Measurements from ENCODE around the gene MAZ. TPM values are rescaled to one million over a fixed set of nuclear protein-coding genes. Genes with fewer than 3 reads are reported as not detected.
"Not testable (repeated sequence)": the region's sequence is repeated elsewhere in the genome, so short reads cannot be mapped to it uniquely, and the experiment has no call there.

MAZ gene
- total RNA-seq, 1 experiment from 2014 or later = 509 TPM

GRCh38 chr16:29820730-29821642 lies 14.7 kb downstream of the MAZ start:
- no peak for DNase-seq
- no peak overlapping the region for H3K4me3 ChIP-seq (ENCODE audit: insufficient read depth, low read depth, low read length)
- H3K27me3 ChIP-seq (ENCODE audit: control insufficient read depth, insufficient read depth, low read length) = no peaks in the 10 kb centered on the region
- H3K36me3 ChIP-seq (replicated peaks; ENCODE audit: control insufficient read depth, insufficient read depth, low read length) = peaks cover 15% of the 10 kb centered on the region

- H3K27me3 ChIP-seq (ENCODE audit: control insufficient read depth, insufficient read depth, low read length) = no peaks in the 10 kb centered on the region
- H3K36me3 ChIP-seq (replicated peaks; ENCODE audit: control insufficient read depth, insufficient read depth, low read length) = peaks cover 15% of the 10 kb centered on the region
- H3K4me3 ChIP-seq (ENCODE audit: insufficient read depth, low read depth, low read length) = no peak overlapping the region
- no peak for DNase-seq
Observed at GRCh38 chr16:29821643-29822115, 15.3 kb downstream of the MAZ start.

- Histone ChIP-seq H3K27me3 (ENCODE audit: control insufficient read depth, insufficient read depth, low read length) (no peaks in the 10 kb centered on the region), H3K36me3 (replicated peaks; ENCODE audit: control insufficient read depth, insufficient read depth, low read length) (peaks cover 5% of the 10 kb centered on the region), H3K4me3 (ENCODE audit: insufficient read depth, low read depth, low read length) (no peak overlapping the region)
- no peak for DNase-seq
Observed at GRCh38 chr16:29824589-29825144, 18.3 kb downstream of the MAZ start.

- Histone ChIP-seq H3K27me3 (ENCODE audit: control insufficient read depth, insufficient read depth, low read length) (no peaks in the 10 kb centered on the region), H3K4me3 (ENCODE audit: insufficient read depth, low read depth, low read length) (no peak overlapping the region), H3K36me3 (replicated peaks; ENCODE audit: control insufficient read depth, insufficient read depth, low read length) (no peaks in the 10 kb centered on the region)
- no peak for DNase-seq
Observed at GRCh38 chr16:29825145-29826044, 19.1 kb downstream of the MAZ start.

- Histone ChIP-seq H3K36me3 (replicated peaks; ENCODE audit: control insufficient read depth, insufficient read depth, low read length) (no peaks in the 10 kb centered on the region), H3K4me3 (ENCODE audit: insufficient read depth, low read depth, low read length) (no peak overlapping the region), H3K27me3 (ENCODE audit: control insufficient read depth, insufficient read depth, low read length) (no peaks in the 10 kb centered on the region)
- no peak for DNase-seq
Observed at GRCh38 chr16:29826342-29826695, 20.0 kb downstream of the MAZ start.

- H3K36me3 ChIP-seq (replicated peaks; ENCODE audit: control insufficient read depth, insufficient read depth, low read length) = no peaks in the 10 kb centered on the region
- H3K27me3 ChIP-seq (ENCODE audit: control insufficient read depth, insufficient read depth, low read length) = no peaks in the 10 kb centered on the region
- DNase-seq = no peak
- H3K4me3 ChIP-seq (ENCODE audit: insufficient read depth, low read depth, low read length) = no peak overlapping the region
Observed at GRCh38 chr16:29830774-29831173, 24.4 kb downstream of the MAZ start.

- Histone ChIP-seq H3K36me3 (replicated peaks; ENCODE audit: control insufficient read depth, insufficient read depth, low read length) (no peaks in the 10 kb centered on the region), H3K4me3 (ENCODE audit: insufficient read depth, low read depth, low read length) (no peak overlapping the region), H3K27me3 (ENCODE audit: control insufficient read depth, insufficient read depth, low read length) (no peaks in the 10 kb centered on the region)
- DNase-seq = no peak
Observed at GRCh38 chr16:29831490-29831889, 25.2 kb downstream of the MAZ start.

- not testable (repeated sequence) for DNase-seq; H3K4me3 ChIP-seq (ENCODE audit: insufficient read depth, low read depth, low read length); H3K36me3 ChIP-seq (replicated peaks; ENCODE audit: control insufficient read depth, insufficient read depth, low read length); H3K27me3 ChIP-seq (ENCODE audit: control insufficient read depth, insufficient read depth, low read length)
Observed at GRCh38 chr16:29833219-29833618, 26.9 kb downstream of the MAZ start.

GRCh38 chr16:29834079-29834478 lies 27.8 kb downstream of the MAZ start:
- DNase-seq = no peak
- Histone ChIP-seq H3K27me3 (ENCODE audit: control insufficient read depth, insufficient read depth, low read length) (no peaks in the 10 kb centered on the region), H3K4me3 (ENCODE audit: insufficient read depth, low read depth, low read length) (no peak overlapping the region), H3K36me3 (replicated peaks; ENCODE audit: control insufficient read depth, insufficient read depth, low read length) (no peaks in the 10 kb centered on the region)

- no peak for DNase-seq
- H3K36me3 ChIP-seq (replicated peaks; ENCODE audit: control insufficient read depth, insufficient read depth, low read length) = no peaks in the 10 kb centered on the region
- no peaks in the 10 kb centered on the region for H3K27me3 ChIP-seq (ENCODE audit: control insufficient read depth, insufficient read depth, low read length)
- H3K4me3 ChIP-seq (ENCODE audit: insufficient read depth, low read depth, low read length) = no peak overlapping the region
Observed at GRCh38 chr16:29835926-29836325, 29.6 kb downstream of the MAZ start.

- H3K36me3 ChIP-seq (replicated peaks; ENCODE audit: control insufficient read depth, insufficient read depth, low read length) = no peaks in the 10 kb centered on the region
- peak; percentile 36 for DNase-seq
- no peak overlapping the region for H3K4me3 ChIP-seq (ENCODE audit: insufficient read depth, low read depth, low read length)
- no peaks in the 10 kb centered on the region for H3K27me3 ChIP-seq (ENCODE audit: control insufficient read depth, insufficient read depth, low read length)
Observed at GRCh38 chr16:29836623-29837022, 30.3 kb downstream of the MAZ start.

GRCh38 chr16:29837841-29838240 lies 31.5 kb downstream of the MAZ start:
- H3K27me3 ChIP-seq (ENCODE audit: control insufficient read depth, insufficient read depth, low read length) = no peaks in the 10 kb centered on the region
- no peaks in the 10 kb centered on the region; the same call in 1 of the 2 replicates for H3K36me3 ChIP-seq (replicated peaks; ENCODE audit: control insufficient read depth, insufficient read depth, low read length)
- H3K4me3 ChIP-seq (ENCODE audit: insufficient read depth, low read depth, low read length) = no peak overlapping the region
- no peak for DNase-seq

GRCh38 chr16:29839822-29840221 lies 33.5 kb downstream of the MAZ start:
- DNase-seq = peak; percentile 36
- Histone ChIP-seq H3K27me3 (ENCODE audit: control insufficient read depth, insufficient read depth, low read length) (no peaks in the 10 kb centered on the region), H3K4me3 (ENCODE audit: insufficient read depth, low read depth, low read length) (no peak overlapping the region), H3K36me3 (replicated peaks; ENCODE audit: control insufficient read depth, insufficient read depth, low read length) (no peaks in the 10 kb centered on the region; the same call in 1 of the 2 replicates)

GRCh38 chr16:29840240-29840639 lies 33.9 kb downstream of the MAZ start:
- no peak for DNase-seq
- H3K27me3 ChIP-seq (ENCODE audit: control insufficient read depth, insufficient read depth, low read length) = no peaks in the 10 kb centered on the region
- no peak overlapping the region for H3K4me3 ChIP-seq (ENCODE audit: insufficient read depth, low read depth, low read length)
- H3K36me3 ChIP-seq (replicated peaks; ENCODE audit: control insufficient read depth, insufficient read depth, low read length) = no peaks in the 10 kb centered on the region; the same call in 1 of the 2 replicates
